OCI-LY3 (cell line): ENCODE results near the gene EPO.

Experiments used
- H2AFZ ChIP-seq: fragments of 200-600, 300-600 bp; shearing (Covaris generic); 2 replicates; pipeline ENCODE4 v1.6.0; 2014; ENCODE audit warnings: antibody characterized with exemption, low read depth, low read length
- H3K27ac ChIP-seq: fragments of 200-600, 300-600 bp; sonication (generic); 2 replicates; pipeline ENCODE4 v1.5.1; 2014; ENCODE audit warnings: mild to moderate bottlenecking, low read length, moderate library complexity, mixed read lengths
- H3K27me3 ChIP-seq: fragments of 200-600, 300-600 bp; sonication (generic); 2 replicates; pipeline ENCODE4 v1.6.1; 2014; ENCODE audit warnings: low read depth, low read length, mixed read lengths
- H3K36me3 ChIP-seq: fragments of 200-600, 300-600 bp; sonication (generic); replicated peaks from 2 replicates; pipeline ENCODE3; 2014; ENCODE audit warnings: low read depth, low read length, mixed read lengths
- H3K4me1 ChIP-seq: fragments of 300-600, 200-600 bp; sonication (generic); 2 replicates; pipeline ENCODE4 v1.6.1; 2014; ENCODE audit warnings: low read length, mixed read lengths
- H3K4me2 ChIP-seq: fragments of 200-600, 300-600 bp; sonication (generic); 2 replicates; pipeline ENCODE4 v1.6.1; 2014; ENCODE audit warnings: low read length, mixed read lengths
- H3K4me3 ChIP-seq: fragments of 300-600, 200-600 bp; sonication (generic); 2 replicates; pipeline ENCODE4 v1.5.1; 2014; ENCODE audit warnings: antibody characterized with exemption, mild to moderate bottlenecking, low read length, moderate library complexity
- H3K79me2 ChIP-seq: fragments of 300-600, 200-600 bp; shearing (Covaris generic); 2 replicates; pipeline ENCODE4 v1.6.1; 2014; ENCODE audit warnings: mild to moderate bottlenecking, low read length, mixed read lengths
- H3K9ac ChIP-seq: fragments of 300-600, 200-600 bp; shearing (Covaris generic); 2 replicates; pipeline ENCODE4 v1.6.0; 2014; ENCODE audit warnings: mild to moderate bottlenecking, low read length, moderate library complexity
- H3K9me3 ChIP-seq: fragments of 200-600, 300-600 bp; shearing (Covaris generic); 2 replicates; pipeline ENCODE4 v1.6.1; 2014; ENCODE audit warnings: low read length, mixed read lengths; ENCODE audit not compliant: insufficient read depth
- H4K20me1 ChIP-seq: fragments of 200-600, 300-600 bp; sonication (generic); 2 replicates; pipeline ENCODE4 v1.6.1; 2016; ENCODE audit warnings: low read length, mixed read lengths; ENCODE audit not compliant: insufficient read depth
- EZH2phosphoT487 ChIP-seq: fragments of 200-600 bp; shearing (Covaris generic); IDR thresholded peaks from 2 replicates; pipeline ENCODE4 v1.6.1; 2018; ENCODE audit warnings: antibody characterized with exemption, mixed run types, low read depth
- TF ChIP-seq, protein P1 (sequence below): fragments of 200-600, 300-600 bp; sonication (generic); IDR thresholded peaks from 2 replicates; pipeline ENCODE4 v1.5.1; 2014; ENCODE audit warnings: antibody characterized with exemption, low read length, low read depth

EPO gene

DNA sequence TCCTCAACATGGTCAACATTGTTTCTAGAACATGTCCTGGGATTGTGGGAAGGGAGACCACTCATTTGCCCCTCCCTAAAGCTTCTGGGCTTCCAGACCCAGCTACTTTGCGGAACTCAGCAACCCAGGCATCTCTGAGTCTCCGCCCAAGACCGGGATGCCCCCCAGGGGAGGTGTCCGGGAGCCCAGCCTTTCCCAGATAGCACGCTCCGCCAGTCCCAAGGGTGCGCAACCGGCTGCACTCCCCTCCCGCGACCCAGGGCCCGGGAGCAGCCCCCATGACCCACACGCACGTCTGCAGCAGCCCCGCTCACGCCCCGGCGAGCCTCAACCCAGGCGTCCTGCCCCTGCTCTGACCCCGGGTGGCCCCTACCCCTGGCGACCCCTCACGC is at the start of gene EPO:
TSS of gene EPO (plus strand) at position 190 of the 392 bp plus-strand sequence. CDS start 513 bp downstream, outside the sequence.
- no peak within 1 kb of the TSS for H3K4me2 ChIP-seq
- no peaks in the 10 kb centered on the region for H4K20me1 ChIP-seq
- no peaks in the 10 kb centered on the region for H3K4me1 ChIP-seq
- no peak within 1 kb of the TSS for H3K9ac ChIP-seq
- H3K79me2 ChIP-seq: no peaks in the 10 kb centered on the region
- H3K4me3 ChIP-seq: no peak within 1 kb of the TSS
- H3K36me3 ChIP-seq: no peaks in the 10 kb centered on the region
- TF ChIP-seq EZH2phosphoT487: no peak
- TF ChIP-seq, protein P1, sequence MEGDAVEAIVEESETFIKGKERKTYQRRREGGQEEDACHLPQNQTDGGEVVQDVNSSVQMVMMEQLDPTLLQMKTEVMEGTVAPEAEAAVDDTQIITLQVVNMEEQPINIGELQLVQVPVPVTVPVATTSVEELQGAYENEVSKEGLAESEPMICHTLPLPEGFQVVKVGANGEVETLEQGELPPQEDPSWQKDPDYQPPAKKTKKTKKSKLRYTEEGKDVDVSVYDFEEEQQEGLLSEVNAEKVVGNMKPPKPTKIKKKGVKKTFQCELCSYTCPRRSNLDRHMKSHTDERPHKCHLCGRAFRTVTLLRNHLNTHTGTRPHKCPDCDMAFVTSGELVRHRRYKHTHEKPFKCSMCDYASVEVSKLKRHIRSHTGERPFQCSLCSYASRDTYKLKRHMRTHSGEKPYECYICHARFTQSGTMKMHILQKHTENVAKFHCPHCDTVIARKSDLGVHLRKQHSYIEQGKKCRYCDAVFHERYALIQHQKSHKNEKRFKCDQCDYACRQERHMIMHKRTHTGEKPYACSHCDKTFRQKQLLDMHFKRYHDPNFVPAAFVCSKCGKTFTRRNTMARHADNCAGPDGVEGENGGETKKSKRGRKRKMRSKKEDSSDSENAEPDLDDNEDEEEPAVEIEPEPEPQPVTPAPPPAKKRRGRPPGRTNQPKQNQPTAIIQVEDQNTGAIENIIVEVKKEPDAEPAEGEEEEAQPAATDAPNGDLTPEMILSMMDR: no peak
- no peak within 1 kb of the TSS for H2AFZ ChIP-seq
- no peak within 1 kb of the TSS for H3K27ac ChIP-seq
- no peaks in the 10 kb centered on the region for H3K27me3 ChIP-seq
- no peaks in the 10 kb centered on the region for H3K9me3 ChIP-seq

DNA sequence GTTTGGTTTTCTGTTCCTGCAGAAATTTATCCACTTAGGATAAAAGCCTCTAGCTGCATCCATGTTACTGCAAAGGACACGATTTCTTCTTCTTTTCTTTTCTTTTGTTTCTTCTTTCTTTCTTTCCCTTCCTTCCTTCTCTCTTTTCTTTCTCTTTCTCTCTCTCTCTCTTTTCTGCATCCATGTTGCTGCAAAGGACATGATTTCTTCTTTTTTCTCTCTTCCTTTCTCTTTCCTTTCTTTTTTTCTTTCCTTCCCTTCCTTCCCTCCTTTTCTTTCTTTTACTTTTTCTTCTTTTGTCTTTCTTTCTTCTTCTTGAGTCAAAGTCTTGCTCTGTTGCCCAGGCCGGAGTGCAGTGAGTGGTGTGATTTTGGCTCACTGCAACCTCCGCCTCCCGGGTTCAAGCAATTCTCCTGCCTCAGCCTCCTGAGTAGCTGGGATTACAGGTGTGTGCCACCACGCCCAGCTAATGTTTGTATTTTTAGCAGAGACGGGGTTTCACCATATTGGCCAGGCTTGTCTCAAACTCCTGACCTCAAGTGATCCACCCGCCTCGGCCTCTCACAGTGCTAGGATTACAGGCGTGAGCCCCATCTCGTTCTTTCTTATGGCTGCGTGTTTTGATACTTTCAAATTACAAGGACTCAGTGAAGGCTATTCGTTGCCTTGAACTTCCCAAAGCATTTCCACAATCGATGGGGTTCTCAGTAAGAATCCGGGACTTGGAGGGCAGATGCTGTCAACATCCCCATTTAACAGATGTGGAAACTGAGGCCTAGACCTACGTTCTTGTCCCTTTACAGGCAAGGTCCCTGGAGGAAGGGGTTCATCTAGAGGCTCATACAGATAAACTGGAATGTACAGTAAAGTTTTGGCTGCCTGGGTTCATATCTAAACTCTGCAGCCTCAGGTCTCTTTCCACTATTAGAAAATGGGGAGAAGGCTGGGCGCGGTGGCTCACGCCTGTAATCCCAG is 48.6 kb upstream of the EPO start:
- Histone ChIP-seq H3K4me3 (no peak overlapping the region), H2AFZ (no peak overlapping the region), H4K20me1 (peaks cover 7% of the 10 kb centered on the region; the same call in 1 of the 2 replicates), H3K36me3 (peaks cover 4% of the 10 kb centered on the region), H3K9ac (no peak overlapping the region), H3K27ac (no peak overlapping the region), H3K27me3 (no peaks in the 10 kb centered on the region; the same call in 1 of the 2 replicates), H3K4me1 (no peaks in the 10 kb centered on the region), H3K79me2 (peaks cover 25% of the 10 kb centered on the region), H3K9me3 (no peaks in the 10 kb centered on the region), H3K4me2 (no peak overlapping the region)
- TF ChIP-seq, protein P1: no peak
- TF ChIP-seq EZH2phosphoT487: no peak

DNA sequence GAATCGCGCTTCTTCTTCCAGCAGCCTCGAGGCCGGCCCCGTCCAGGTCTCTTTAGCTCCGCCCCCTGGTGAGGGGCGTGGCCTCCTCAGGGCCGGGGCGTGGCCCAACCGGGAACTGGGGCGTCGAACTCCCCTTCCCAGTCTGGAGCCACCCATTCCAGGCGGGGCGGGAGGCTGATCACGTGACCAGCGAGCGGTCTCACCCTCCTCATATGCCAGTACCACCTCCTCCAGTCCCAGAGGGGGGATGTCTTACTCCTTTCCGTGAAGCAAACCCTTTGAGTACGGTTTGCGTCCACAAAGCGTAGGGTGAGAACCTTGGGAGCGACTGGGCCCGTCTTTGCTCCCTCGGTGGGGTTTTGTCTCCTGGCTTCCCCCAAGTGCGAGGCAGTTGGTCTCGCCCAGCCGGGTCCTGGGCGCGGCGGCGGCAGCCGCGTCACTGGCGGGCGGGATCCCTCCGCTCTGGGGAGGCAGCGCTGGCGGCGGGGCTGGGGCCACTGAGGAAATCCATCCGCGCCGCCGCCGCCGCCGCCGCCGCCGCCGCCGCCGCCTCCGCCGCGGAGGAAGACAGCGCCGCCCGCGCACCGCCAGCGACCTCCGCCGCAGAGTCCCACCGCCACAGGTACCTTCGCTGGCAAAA is 46.8 kb upstream of the EPO start, which contains the start of gene GNB2:
TSS of gene GNB2 (plus strand) at position 439 of the 640 bp plus-strand sequence. CDS start 2,526 bp downstream, outside the sequence.
- Histone ChIP-seq H3K79me2 (peaks cover 27% of the 10 kb centered on the region), H3K4me3 (peak within 1 kb of the TSS; percentile 78), H3K4me1 (no peaks in the 10 kb centered on the region), H3K9me3 (no peaks in the 10 kb centered on the region), H2AFZ (no peak within 1 kb of the TSS; the same call in 1 of the 2 replicates), H3K27me3 (no peaks in the 10 kb centered on the region; the same call in 1 of the 2 replicates), H3K27ac (peak within 1 kb of the TSS; percentile 84), H4K20me1 (peaks cover 9% of the 10 kb centered on the region; the same call in 1 of the 2 replicates), H3K36me3 (peaks cover 12% of the 10 kb centered on the region), H3K9ac (peak within 1 kb of the TSS; percentile 82), H3K4me2 (peak within 1 kb of the TSS; percentile 69)
- TF ChIP-seq EZH2phosphoT487: no peak
- TF ChIP-seq, protein P1: no peak

DNA sequence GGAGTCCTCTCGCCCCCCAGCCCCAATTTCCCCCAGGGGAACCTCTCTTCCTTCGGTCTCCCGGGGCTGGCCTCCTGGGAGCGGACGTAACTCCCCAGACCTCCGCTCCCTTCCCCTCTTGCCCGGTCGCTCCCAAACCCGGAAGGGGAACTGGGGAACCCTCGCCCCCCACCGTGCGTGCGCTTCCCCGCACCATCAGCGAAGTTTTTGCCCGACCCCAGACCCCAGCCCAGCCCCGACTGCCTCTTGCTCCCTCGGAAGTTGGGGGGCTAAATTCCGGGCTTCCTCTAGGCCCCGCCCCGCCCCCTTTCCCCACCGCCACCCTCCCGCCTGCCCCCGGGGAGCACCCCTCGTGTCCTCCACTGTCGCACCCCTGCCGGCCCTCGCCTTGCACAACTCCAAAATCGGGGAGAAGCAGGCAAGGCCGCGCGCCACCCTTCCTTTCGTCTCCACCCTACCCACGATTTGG is 46.3 kb upstream of the EPO start:
- H3K4me3 ChIP-seq: peak overlapping the region; percentile 78
- peak overlapping the region; percentile 84 for H3K27ac ChIP-seq
- peaks cover 12% of the 10 kb centered on the region for H3K36me3 ChIP-seq
- no peaks in the 10 kb centered on the region for H3K9me3 ChIP-seq
- H3K27me3 ChIP-seq: no peaks in the 10 kb centered on the region; the same call in 1 of the 2 replicates
- H4K20me1 ChIP-seq: peaks cover 9% of the 10 kb centered on the region; the same call in 1 of the 2 replicates
- peak overlapping the region; percentile 60 for H3K4me2 ChIP-seq
- peaks cover 27% of the 10 kb centered on the region for H3K79me2 ChIP-seq
- H2AFZ ChIP-seq: no peak overlapping the region
- no peaks in the 10 kb centered on the region for H3K4me1 ChIP-seq
- peak overlapping the region; percentile 82 for H3K9ac ChIP-seq
- TF ChIP-seq, protein P1: no peak
- no peak for TF ChIP-seq EZH2phosphoT487
